Activated T-helper 1 cell treated with Interleukin-2 at 50 U/mL for 16 hours (primary cell): ENCODE results near the gene ZNF770.
A peak's percentile ranks its signal among the peaks of the same experiment; 100 is the strongest.

Experiments used
- DNase-seq: peaks from one replicate; pipeline ENCODE4 v3.0.0-alpha.2; 2020; ENCODE audit warnings: low read depth

The ZNF770 gene, protein sequence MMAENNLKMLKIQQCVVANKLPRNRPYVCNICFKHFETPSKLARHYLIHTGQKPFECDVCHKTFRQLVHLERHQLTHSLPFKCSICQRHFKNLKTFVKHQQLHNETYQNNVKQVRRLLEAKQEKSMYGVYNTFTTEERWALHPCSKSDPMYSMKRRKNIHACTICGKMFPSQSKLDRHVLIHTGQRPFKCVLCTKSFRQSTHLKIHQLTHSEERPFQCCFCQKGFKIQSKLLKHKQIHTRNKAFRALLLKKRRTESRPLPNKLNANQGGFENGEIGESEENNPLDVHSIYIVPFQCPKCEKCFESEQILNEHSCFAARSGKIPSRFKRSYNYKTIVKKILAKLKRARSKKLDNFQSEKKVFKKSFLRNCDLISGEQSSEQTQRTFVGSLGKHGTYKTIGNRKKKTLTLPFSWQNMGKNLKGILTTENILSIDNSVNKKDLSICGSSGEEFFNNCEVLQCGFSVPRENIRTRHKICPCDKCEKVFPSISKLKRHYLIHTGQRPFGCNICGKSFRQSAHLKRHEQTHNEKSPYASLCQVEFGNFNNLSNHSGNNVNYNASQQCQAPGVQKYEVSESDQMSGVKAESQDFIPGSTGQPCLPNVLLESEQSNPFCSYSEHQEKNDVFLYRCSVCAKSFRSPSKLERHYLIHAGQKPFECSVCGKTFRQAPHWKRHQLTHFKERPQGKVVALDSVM

DNA sequence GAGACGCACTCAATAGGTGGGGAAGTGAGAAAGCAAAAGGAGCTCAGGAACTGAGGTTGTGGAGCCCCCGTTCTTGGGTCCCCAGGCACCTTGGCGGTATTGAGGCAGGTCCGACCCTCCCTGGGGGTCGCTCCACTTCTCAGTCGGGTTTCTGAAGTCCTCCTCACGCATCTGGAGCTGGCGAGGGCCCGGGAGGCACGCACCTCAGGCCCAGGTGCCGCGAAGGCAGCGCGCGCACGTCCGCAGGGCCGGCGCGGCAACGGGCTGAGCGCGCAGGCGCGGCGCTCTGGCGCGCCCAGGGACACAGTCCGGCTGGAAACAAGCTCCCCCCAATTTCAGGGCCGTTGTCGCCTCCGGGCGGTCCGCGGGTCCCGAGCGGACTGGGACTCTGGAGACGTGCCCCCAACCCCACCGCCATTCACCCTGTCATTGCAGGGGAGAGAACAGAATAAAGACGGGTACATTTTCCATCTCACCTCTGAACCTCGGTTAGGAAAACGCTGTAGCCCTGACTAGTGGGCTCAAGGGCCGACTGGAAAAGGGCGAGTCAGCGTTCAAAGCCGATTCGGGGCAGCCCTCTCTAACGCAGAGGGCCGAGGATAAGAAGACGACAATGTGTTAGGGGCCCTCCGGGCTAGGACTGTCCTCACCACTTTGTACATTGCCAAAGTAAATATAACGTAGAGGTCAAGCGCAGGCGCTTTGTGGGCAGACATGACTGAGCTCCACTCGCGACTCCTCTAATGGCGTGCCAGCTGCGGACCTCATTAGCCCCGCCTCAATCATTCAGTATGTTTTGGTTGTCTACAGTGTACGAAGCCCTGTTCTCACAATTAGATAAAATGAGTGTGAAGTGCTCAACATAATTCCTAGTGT lies at the start of gene ZNF770:
Gene ZNF770 (minus strand): TSS at position 261 of the 876 bp plus-strand sequence. CDS start 4,853 bp downstream, outside the sequence.
- peak; percentile 79 for DNase-seq

DNA sequence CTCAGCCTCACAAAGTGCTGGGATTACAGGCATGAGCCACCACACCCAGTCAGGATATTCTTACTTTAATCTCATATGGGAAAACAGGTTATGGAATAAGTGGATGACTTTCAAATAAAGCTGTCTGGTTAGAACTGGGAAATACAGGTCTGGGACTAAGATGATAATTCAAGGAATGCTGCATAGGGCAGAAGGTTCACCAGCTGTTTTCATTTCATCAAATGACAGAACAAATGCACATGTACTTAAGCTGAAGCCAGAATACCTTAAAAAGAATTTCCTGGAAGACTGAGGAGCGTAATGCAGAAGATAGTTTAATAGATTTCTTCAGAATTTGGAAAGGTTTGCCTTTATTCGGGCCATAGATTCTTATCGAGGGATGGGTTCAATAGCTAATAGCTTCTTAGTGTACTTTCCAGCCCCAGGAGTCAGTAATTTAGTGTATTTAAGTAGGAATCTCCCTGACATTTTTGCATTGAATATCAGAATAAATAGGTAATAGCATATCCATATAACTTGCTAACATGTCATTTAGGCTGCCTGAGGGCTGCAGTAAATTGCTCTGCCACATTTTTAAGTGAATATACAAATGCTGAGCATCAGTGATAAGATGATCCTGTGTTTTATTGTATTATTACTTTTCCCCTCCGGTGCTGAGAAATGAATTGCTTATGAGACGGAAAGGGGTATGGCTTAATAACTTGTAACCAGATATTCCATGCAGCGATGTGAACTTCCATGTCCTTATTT lies 40.3 kb upstream of the ZNF770 start:
- no peak for DNase-seq

DNA sequence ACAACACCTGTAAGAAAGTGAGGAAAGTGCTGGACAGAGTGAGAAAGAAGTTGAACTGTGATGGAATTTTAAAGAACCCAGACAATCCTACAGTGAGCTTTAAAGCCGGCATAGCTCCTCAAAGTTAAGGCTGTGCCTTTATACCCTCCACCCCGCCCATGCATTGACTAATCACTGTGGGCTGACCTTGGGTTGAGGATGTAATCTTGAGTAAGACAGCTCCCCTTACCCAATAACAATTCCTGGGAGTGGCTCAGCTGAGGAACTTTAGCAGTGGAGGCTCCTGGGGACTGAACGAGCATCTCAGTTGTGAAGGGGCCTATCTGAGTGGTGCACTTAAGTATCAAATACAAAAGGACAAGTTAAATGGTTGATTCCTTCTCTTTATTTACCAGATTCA lies 35.7 kb upstream of the ZNF770 start:
- no peak for DNase-seq

DNA sequence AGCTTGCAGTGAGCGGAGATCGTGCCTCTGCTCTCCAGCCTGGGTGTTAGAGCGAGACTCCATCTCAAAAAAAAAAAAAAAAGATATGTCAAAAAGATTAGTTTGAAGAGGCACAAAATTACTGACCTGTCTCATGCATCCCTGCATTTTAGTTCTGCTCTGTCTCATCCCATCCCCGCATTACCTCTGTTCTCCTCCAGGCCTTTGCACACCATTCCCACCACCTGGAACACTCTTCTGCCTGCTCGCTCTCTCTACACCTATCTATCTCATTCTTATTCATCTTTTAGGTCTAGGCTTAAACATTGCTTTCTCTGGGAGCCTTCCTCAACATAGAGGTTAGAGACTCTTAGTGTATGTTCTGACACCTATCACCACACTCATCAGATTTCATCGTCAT lies 32.9 kb upstream of the ZNF770 start:
- DNase-seq, result no peak

DNA sequence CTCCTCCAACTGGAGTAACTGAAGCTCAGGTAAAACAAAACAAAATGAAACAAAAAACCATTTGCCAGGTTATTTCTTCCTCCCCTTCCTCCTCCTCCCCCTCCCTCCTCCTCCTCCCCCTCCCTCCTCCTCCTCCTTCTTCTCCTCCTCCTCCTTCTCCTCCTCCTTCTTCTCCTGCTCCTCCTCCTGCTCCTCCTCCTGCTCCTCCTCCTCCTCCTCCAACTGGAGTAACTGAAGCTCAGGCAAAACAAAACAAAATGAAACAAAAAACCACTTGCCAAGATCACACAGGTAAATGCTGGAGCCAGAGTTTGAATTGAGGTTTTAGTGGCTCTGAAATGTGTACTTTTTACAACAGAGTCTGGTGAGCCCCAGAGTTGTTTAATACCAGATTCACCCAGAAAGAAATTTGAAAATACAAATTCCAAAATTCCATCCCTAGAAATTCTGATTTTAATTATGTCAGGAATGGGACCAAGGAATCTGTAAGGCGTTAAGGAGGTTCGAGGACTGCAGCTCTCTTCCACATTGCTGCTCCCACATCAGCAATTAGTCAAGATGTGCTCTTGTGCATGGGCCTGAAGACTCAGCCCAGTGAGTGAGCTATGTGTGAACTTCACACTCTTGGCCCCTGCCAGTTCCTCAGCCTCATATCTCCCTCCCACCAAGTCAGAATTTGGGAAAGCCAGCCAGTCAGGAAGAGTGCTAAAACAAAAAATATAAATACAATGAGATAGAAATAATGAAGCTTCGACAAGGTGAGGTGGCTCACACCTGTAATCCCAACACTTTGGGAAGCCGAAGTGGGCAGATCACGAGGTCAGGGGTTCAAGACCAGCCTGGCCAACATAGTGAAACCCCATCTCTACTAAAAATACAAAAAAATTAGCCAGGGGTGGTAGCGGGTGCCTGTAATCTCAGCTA lies 31.6 kb upstream of the ZNF770 start:
- DNase-seq, result no peak

DNA sequence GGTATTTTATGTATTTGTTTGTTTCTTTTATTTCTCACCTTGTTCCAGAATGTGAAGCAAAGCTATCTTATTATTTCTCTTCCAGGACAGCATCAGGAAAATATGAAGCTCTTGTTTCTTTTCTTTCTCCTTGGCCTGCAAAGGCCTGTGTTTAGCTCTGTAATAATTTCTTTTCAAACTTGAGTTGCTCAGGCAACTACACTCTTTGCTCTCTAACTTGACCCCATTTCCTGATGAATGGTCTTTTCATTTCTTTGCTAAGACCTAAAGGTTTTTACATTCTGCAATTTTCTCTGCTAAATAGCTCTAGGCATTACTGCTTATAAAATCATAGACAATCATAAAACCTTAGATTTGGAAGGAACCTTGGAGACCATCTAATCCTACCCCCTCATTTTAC lies 26.2 kb upstream of the ZNF770 start:
- DNase-seq, result no peak

DNA sequence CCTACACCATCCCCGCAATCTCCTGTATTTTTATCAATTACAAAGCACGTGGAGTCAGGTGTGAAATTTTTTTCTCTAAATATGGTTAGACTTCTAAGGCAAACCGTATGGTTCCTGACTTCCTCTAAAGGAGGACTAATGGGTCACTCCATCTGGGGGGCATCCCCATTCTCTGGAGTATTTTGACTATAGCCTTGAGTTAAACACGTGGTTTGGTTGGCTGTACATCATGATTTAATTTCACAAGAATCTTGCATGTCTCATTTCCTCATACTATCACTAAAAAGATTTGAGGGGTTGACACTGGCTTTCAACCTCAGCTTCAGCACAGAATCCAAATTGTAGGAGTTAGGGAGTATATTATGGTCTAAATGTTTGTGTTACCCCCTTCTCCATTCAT lies 25.3 kb upstream of the ZNF770 start:
- no peak for DNase-seq

DNA sequence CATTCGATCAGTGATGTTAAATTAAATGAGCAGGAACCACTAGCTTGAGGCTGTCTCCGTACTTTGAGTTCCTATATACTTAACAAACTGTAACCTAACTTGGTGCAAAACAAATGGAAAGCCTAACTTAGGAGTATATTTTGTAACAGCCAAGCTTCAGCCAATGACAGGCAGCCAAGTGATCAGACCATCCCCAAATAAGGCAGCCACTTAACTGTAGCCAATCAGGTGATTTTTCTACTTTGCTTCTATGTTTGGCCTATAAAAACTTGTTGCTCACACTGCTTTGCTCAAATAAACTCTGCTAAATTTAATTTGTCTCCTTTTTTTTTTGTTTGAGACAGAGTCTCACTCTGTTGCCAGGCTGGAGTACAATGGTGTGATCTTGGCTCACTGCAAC lies 19.3 kb upstream of the ZNF770 start:
- no peak for DNase-seq

DNA sequence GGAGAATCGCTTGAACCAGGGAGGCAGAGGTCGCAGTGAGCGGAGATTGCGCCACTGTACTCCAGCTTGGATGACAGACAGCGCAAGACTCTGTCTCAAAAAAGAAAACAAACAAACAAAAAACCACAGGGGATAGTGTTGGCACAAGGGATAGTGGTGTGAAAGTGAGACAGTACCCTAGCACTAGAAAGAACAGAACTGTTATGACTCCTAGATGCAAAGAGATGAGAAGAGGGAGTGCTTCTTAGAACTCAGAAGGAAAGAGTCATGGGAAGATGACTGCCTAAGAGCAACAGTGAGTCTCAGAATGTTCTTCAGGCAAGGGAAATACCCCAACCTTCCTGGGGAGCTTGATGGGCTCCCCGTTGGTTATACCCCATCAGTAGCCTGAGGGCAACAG lies 17.8 kb upstream of the ZNF770 start:
- no peak for DNase-seq

DNA sequence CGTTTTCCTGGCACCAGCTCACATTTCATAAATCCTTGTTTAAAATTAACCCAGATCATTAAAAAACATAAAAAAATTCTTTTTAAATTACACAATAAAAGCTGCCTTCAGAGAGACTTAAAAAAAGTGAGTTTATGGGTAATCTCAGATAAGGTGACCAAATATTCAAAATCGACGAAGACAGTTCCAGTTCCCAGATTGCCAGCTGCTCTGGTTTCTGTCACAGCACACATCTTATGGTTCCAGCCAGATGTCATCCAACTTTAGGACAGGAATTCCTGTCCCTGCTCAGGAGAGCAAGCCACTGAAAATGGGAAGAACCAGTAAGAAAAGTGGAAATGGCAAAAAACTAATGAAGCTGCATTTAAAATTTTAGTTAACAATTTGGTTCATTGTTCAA lies 15.8 kb upstream of the ZNF770 start:
- no peak for DNase-seq

DNA sequence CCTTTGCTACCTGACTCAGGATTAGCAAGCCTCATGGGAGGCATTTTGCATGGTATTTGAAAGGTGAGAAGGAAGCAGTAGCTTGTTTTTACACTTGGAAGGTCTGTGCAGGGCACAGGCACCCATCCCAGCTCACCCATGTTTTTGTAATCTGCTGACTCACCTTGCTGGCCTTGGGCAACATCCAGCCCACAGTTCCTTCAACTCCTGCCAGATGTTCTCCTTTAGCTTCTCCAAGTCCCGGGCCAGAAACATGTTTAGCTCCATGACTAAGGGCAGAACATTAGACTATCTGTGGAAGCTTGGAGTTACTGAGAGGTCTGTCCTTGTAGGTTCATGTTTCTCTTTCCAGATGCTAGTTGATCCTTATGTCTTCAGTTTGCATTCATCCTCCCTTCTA lies 12.4 kb upstream of the ZNF770 start:
- DNase-seq, result no peak

DNA sequence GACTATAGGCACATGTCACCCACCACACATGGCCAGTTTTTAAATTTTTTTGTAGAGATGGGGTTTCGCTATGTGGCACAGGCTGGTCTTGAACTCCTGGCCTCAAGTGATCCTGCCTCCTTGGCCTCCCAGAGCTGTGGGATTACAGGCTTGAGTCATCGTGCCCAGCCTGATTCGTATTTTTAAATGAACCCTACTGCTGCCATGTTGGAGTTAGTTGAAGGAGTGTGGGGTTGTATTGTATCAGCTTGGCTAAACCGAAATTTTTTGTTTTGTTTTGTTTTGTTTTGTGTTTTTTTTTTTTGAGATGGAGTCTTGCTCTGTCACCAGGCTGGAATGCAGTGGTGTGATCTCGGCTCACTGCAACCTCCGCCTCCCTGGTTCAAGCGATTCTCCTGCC lies 11.8 kb upstream of the ZNF770 start:
- DNase-seq, result no peak

DNA sequence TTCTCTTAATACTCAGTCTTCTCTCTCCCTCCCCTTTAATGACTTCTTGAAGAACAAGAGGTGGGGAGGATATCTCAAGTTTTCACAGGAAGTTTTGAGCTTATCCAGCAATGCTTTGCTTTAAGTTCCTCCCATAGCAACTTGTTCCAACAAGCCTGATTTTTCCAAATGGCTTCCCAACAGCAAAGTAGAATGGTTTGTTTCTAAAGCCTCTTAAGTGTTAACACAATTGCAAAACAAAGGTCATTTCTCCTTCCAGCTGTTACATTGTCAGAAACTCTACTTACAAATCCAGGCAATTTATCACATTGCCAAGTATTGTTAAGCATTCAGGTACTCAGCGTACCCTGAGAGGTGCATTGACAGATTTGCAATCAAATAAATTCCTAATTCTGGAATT lies 6.8 kb upstream of the ZNF770 start:
- no peak for DNase-seq

DNA sequence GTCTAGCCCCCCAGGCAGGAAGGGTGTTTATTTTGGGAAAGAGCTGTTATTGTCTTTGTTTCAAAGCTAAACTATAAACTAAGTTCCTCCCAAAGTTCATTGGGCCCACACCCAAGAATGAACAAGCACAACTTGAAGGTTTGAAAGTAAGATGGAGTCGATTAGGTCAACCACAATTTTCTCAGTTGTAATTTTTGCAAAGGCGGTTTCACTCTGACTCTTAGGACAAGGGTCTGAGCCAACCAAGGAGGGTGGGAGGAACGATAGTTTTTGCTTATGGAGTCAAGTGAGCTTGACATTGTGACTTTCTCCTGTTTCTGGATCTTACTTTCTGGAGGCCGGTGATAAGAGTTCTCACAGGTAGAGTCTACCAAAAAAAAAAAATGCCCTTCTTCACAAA lies 5.8 kb upstream of the ZNF770 start:
- no peak for DNase-seq

DNA sequence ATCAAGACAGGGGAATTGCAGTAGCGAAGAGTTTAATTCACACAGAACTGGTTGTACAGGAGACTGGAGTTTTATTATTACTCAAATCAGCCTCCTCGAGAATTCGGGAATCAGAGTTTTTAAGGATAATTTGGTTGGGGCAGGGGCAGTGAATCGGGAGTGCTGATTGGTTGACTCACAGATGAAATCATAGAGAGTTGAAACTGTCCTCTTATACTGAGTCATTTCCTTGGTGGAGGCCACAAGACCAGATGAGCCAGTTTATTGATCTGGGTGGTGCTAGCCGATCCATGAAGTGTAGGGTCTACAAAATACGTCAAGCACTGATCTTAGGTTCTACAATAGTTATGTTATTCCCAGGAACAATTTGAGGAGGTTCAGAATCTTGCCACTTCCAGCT lies 5.3 kb upstream of the ZNF770 start:
- DNase-seq, result no peak

DNA sequence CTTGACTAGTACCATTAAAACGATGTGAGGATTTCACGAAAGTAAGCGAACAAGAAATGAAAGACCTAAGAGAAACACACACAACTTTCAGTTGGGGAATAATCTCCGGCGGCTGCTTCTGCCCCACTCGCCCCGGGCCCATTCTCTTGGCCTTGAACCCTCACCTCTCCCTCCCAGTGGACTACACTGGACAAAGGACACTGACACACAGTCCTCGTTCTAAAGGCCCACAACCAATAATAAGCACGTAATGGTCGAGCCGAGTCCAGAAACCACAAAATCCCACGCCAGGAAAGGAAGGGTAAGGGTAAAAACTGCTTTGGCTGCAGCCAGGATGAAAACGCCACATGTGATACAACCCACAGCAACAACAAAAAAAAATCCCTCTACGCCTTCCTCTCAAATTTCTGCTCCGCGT lies 469 bp downstream of the ZNF770 start:
- no peak for DNase-seq

DNA sequence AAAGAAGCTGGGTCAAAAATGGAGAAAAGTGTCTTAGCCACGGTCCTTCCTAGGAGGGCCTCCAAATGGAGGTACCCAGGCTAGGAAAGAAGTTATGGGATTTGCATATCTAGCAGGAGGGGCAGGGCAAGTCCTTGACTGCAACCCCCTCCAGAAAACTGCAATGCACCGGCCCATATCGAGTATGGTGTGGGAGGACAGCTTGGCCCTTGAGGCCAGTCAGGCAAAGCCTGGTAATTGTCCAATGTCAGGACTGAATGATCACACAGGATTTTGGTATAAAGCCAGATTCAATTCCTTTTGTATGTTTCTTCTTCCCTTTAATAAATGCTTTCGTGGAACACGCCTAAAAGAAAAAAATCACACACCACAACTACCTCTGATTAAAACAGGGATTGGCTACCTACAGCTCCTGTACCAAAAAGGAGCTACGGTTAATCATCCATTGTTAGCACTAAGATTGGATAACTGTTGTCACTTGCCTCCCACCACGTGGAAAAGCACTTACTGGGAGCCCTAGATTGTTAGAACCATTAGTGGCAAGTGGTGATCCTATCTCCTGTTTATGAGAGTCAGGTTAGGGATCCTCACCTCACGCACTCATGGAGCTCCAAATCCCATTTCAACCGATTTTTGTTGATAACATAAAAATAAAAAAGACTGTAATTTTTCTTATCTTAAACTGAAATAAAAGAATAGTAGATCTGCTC lies 1.2 kb downstream of the ZNF770 start:
- no peak for DNase-seq

DNA sequence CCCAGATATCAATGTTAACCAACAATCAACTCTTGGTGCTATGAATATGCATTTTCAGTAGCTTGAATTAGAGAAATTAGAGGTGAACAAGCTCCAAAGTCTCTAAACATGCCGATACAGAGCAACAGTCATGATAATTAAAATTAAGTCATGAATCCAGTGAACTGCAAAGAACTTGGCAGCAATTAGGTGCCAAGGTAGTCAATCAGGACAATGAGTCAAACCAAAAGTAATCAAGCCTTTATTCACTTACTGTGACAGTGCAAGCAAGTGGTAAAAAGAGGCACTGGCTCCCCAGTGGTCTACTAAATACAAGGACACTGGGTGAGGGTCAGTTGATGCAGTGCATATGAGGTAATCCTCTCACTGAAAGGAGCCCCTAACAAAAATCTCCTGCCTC lies 1.8 kb downstream of the ZNF770 start:
- no peak for DNase-seq

DNA sequence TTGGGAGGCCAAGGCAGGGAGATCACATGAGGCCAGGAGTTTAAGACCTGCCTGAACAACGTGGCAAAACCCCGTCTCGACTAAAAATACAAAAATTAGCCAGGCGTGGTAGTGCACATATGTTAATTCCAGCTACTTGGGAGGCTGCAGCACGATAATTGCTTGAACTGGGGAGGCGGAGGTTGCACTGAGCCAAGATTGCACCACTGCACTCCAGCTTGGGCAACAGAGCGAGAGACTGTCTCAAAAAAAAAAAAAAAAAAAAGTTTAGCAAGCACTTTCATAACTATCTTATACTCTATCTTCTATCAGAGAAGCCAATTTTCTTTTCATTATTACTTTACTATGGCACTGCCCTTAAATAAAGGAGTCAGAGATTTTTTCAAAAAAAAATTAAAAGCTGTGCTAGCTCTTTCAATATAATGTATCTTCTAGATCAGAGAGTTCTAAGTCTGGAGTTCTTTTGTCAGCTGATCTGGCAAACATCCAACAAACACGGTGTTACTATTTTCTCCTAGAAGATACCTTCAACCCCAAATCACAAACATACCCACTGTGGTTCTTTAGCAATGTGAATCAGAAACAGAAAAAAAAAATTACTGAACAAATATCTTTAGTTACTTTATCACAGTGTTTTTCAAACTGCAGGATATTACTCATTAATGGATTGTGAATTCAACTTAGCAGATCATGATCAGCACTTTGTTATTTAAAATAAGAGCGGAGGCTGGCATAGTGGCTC lies 3.0 kb downstream of the ZNF770 start:
- DNase-seq, result no peak

DNA sequence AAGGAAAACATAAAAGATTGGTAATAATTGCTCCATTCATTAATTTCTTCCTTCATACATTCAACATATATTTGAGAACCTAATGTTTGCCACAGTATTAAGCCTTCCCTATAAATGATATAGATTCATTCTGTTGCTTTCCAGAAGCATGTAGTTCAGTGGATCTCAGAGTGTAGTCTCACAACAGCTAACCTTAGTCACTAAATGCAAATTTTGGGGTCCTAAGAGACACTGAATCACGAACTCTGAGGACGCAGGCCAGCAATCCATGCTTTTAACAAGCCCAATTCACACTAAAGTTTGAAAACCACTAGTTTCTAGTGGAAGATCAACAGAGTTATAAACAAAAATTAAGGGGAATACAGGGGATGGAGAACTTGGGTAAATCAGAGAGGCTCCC lies 11.3 kb downstream of the ZNF770 start:
- no peak for DNase-seq
